Endodermal cell (in vitro differentiated cells): ENCODE measurements around the gene KLHL18. TPM values are rescaled to one million over a fixed set of nuclear protein-coding genes. Genes with fewer than 3 reads are reported as not detected.
"Not testable (repeated sequence)": the region's sequence is repeated elsewhere in the genome, so short reads cannot be mapped to it uniquely, and the experiment has no call there.

ENCODE experiments used
- DNase-seq: peaks from one replicate; pipeline ENCODE4 v3.0.0-alpha.2; 2017
- H3K27ac ChIP-seq: 2 replicates; pipeline ENCODE4 v1.5.1; 2013; ENCODE audit warnings: mild to moderate bottlenecking, low read depth, low read length, moderate library complexity
- H3K27me3 ChIP-seq: 2 replicates; pipeline ENCODE4 v1.6.1; 2013; ENCODE audit warnings: mild to moderate bottlenecking, low read length, moderate library complexity; ENCODE audit not compliant: insufficient read depth, control insufficient read depth, poor library complexity, severe bottlenecking
- H3K36me3 ChIP-seq: 2 replicates; pipeline ENCODE4 v1.7.0; 2013; ENCODE audit warnings: mild to moderate bottlenecking, low read length, moderate library complexity; ENCODE audit not compliant: control insufficient read depth, insufficient read depth
- H3K4me1 ChIP-seq: one replicate; pipeline ENCODE4 v1.7.0; 2013; ENCODE audit warnings: low read length; ENCODE audit not compliant: control insufficient read depth, insufficient read depth
- H3K4me3 ChIP-seq: 2 replicates; pipeline ENCODE4 v1.5.1; 2013; ENCODE audit warnings: mild to moderate bottlenecking, low read length, moderate library complexity
- H3K9ac ChIP-seq: 2 replicates; pipeline ENCODE4 v1.6.1; 2013; ENCODE audit warnings: mild to moderate bottlenecking, low read length, moderate library complexity; ENCODE audit not compliant: poor library complexity, severe bottlenecking; ENCODE audit errors: extremely low read depth
- H3K9me3 ChIP-seq: 2 replicates; pipeline ENCODE4 v1.6.1; 2013; ENCODE audit warnings: mild to moderate bottlenecking, low read length, moderate library complexity; ENCODE audit not compliant: control insufficient read depth
- H3K27ac Mint-ChIP-seq: 2 replicates; pipeline ENCODE4 v1.8.0; 2020; ENCODE audit warnings: mixed read lengths
- H3K27me3 Mint-ChIP-seq: 2 replicates; pipeline ENCODE4 v1.8.0; 2021; ENCODE audit warnings: mild to moderate bottlenecking, mixed read lengths; ENCODE audit not compliant: insufficient read depth
- H3K36me3 Mint-ChIP-seq: 2 replicates; pipeline ENCODE4 v1.8.0; 2020; ENCODE audit warnings: low read depth, mixed read lengths
- H3K4me1 Mint-ChIP-seq: 2 replicates; pipeline ENCODE4 v1.8.0; 2020; ENCODE audit warnings: mixed read lengths
- H3K4me3 Mint-ChIP-seq: 2 replicates; pipeline ENCODE4 v1.8.0; 2020; ENCODE audit warnings: mild to moderate bottlenecking, moderate library complexity, mixed read lengths
- H3K9me3 Mint-ChIP-seq: 2 replicates; pipeline ENCODE4 v1.8.0; 2020; ENCODE audit warnings: mild to moderate bottlenecking, mixed read lengths
- WGBS, 2 experiments: methylation state at CpG; one replicate each; pipeline versions ENCODE4 v1.1.5 to v1.1.7; 2013; ENCODE audit warnings: missing lambda C conversion rate in 2 of 2, mixed read lengths in 1 of 2; ENCODE audit not compliant: insufficient coverage in 1 of 2, insufficient read length in 1 of 2; 5-methylcytosine and 5-hydroxymethylcytosine counted together
- total RNA-seq, 2 donors: library from RNA; stranded (reverse); fragmentation: NEBNext Ultra II Directional in 1 of 2; extraction: Animal tissue kit (Norgen Biotek cat#: 25700) in 1 of 2; gene quantifications; 2 replicates in 1 of 2; 3 replicates in 1 of 2; pipeline ENCODE4 v1.2.1, GENCODE V29; 2021
- TF ChIP-seq, protein P1 (sequence below): fragments of 200-600 bp; sonication (generic); conservative IDR thresholded peaks from 2 replicates; pipeline ENCODE4 v1.5.0; 2021; ENCODE audit warnings: antibody characterized with exemption, mild to moderate bottlenecking

KLHL18 gene
- total RNA-seq, 2 donors from 2014 or later = 20.7 to 28.3 TPM

DNA sequence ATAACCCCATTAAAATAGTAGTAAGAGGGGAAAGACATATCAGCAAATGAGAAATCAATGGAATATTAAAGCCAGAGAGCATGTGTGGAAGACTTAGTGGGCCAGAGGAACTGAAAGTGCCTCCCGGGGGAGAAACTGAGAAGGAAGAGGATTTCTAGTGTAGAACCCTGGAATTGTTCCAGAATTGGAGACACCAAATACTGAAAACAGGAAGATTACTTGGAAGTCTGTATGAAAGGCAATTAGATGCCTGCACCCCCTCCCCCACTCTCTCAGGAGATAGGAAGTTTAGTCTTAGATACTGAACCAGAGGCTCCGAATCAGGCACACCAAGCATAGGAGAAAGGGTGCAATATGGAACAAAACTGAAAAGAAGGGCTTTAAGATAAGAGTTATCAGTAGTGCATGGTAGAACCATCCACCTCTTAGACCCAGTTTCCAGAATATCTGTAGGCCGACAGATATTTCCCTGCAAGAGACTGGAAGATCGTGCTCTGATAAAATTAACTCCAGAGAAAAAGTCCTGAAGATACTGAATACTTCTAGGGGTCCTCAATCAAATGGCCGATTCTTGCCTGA lies 32.4 kb downstream of the KLHL18 start:
- Histone ChIP-seq H3K36me3 (peaks cover 12% of the 10 kb centered on the region), H3K4me1 (peaks cover 5% of the 10 kb centered on the region), H3K27ac (no peak overlapping the region), H3K9ac (no peak overlapping the region), H3K27me3 (no peaks in the 10 kb centered on the region), H3K9me3 (peaks cover 4% of the 10 kb centered on the region), H3K4me3 (no peak overlapping the region)
- no peak overlapping the region for H3K4me3 Mint-ChIP-seq
- peaks cover 13% of the 10 kb centered on the region for H3K36me3 Mint-ChIP-seq
- no peak for DNase-seq
- H3K27me3 Mint-ChIP-seq = no peaks in the 10 kb centered on the region
- 92 to 95% methylated on average over 3 to 5 of the region's 5 CpGs for WGBS, 2 experiments
- TF ChIP-seq, protein P1, sequence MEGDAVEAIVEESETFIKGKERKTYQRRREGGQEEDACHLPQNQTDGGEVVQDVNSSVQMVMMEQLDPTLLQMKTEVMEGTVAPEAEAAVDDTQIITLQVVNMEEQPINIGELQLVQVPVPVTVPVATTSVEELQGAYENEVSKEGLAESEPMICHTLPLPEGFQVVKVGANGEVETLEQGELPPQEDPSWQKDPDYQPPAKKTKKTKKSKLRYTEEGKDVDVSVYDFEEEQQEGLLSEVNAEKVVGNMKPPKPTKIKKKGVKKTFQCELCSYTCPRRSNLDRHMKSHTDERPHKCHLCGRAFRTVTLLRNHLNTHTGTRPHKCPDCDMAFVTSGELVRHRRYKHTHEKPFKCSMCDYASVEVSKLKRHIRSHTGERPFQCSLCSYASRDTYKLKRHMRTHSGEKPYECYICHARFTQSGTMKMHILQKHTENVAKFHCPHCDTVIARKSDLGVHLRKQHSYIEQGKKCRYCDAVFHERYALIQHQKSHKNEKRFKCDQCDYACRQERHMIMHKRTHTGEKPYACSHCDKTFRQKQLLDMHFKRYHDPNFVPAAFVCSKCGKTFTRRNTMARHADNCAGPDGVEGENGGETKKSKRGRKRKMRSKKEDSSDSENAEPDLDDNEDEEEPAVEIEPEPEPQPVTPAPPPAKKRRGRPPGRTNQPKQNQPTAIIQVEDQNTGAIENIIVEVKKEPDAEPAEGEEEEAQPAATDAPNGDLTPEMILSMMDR = no peak
- H3K9me3 Mint-ChIP-seq = peaks cover 8% of the 10 kb centered on the region
- no peak overlapping the region for H3K27ac Mint-ChIP-seq
- H3K4me1 Mint-ChIP-seq = peaks cover 8% of the 10 kb centered on the region

DNA sequence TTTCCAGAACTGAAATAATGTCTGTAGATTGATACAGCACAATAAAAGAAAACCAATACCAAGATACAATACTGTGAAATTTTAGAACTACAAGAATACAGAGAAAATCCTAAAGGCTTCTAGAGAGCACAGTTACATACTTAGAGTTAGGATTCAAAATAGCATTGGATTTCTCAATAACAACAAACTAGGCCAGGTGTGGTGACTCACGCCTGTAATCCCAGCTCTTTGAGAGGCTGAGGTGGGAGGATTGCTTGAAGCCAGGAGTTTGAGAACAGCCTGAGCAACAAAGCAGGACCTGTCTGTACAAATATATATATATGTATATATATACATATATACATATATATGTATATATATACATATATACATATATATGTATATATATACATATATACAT lies 33.4 kb downstream of the KLHL18 start:
- H3K36me3 Mint-ChIP-seq = peaks cover 13% of the 10 kb centered on the region
- 100% methylated on average over 1 of the region's 1 CpG; no CpG with 5 or more reads in 1 of the 2 experiments for WGBS, 2 experiments
- H3K9me3 Mint-ChIP-seq, H3K27me3 Mint-ChIP-seq, DNase-seq, H3K9ac ChIP-seq, H3K4me3 ChIP-seq, H3K27ac ChIP-seq, H3K4me1 Mint-ChIP-seq, H3K27ac Mint-ChIP-seq, H3K4me3 Mint-ChIP-seq, H3K9me3 ChIP-seq, H3K4me1 ChIP-seq, H3K27me3 ChIP-seq: not testable (repeated sequence)
- peaks cover 16% of the 10 kb centered on the region for H3K36me3 ChIP-seq

DNA sequence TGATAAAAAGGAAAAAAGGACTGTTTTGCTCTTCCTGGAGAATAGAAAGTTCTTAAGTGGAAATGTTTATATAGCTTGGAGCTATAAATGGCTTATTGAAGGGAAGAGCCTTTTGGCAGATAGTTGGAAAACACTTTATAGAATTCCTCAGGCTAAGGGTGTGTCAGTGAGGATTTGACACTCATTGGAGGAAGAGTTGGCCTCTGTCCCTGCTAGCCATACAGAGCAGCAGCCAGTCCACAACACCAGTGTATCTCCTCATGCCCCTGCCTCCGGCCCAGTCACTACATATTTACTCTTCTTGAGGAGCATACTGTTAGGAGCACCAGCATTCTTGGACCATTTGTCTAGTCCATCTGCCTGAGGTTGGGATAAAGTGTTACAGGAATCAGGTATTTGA lies 36.2 kb downstream of the KLHL18 start:
- no peaks in the 10 kb centered on the region for H3K27me3 Mint-ChIP-seq
- Histone ChIP-seq H3K9ac (no peak overlapping the region), H3K9me3 (no peaks in the 10 kb centered on the region), H3K27me3 (no peaks in the 10 kb centered on the region), H3K36me3 (peaks cover 40% of the 10 kb centered on the region), H3K4me1 (peaks cover 5% of the 10 kb centered on the region), H3K4me3 (no peak overlapping the region), H3K27ac (no peak overlapping the region)
- TF ChIP-seq, protein P1 = no peak
- peaks cover 31% of the 10 kb centered on the region for H3K36me3 Mint-ChIP-seq
- WGBS, 2 experiments = 85% methylated on average over 1 of the region's 1 CpG; no CpG with 5 or more reads in 1 of the 2 experiments
- peaks cover 8% of the 10 kb centered on the region for H3K4me1 Mint-ChIP-seq
- H3K9me3 Mint-ChIP-seq = no peaks in the 10 kb centered on the region
- H3K27ac Mint-ChIP-seq = no peak overlapping the region
- no peak overlapping the region for H3K4me3 Mint-ChIP-seq
- no peak for DNase-seq

DNA sequence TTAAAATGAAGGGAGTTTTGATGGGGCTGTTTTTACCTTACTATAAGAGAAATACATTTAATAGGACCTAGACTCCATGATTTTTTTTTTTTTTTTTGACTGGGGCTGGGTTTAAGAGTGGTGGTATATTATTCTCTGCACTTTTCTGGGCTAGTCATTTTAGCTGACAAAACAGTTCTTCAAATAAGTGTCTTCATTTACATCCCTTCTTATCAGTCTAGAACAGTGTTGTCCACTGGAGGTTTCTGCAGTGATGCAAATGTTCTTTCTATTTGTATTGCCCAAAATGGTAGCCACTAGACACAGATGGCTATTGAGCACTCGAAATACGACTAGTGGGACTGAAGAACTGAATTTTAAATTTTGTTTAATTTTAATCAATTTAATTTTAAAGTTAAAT lies 37.2 kb downstream of the KLHL18 start:
- no peak overlapping the region for H3K27ac Mint-ChIP-seq
- DNase-seq = no peak
- H3K9me3 ChIP-seq = no peaks in the 10 kb centered on the region
- H3K27me3 Mint-ChIP-seq = no peaks in the 10 kb centered on the region
- no peaks in the 10 kb centered on the region for H3K27me3 ChIP-seq
- H3K9me3 Mint-ChIP-seq = no peaks in the 10 kb centered on the region
- no peak overlapping the region for H3K4me3 Mint-ChIP-seq
- TF ChIP-seq, protein P1 = no peak
- no peak overlapping the region for H3K9ac ChIP-seq
- H3K4me1 ChIP-seq = no peaks in the 10 kb centered on the region
- H3K4me3 ChIP-seq = no peak overlapping the region
- H3K27ac ChIP-seq = no peak overlapping the region
- peaks cover 1% of the 10 kb centered on the region for H3K4me1 Mint-ChIP-seq
- H3K36me3 ChIP-seq = peaks cover 45% of the 10 kb centered on the region
- 42% methylated on average over 2 of the region's 2 CpGs; no CpG with 5 or more reads in 1 of the 2 experiments for WGBS, 2 experiments
- H3K36me3 Mint-ChIP-seq = peaks cover 35% of the 10 kb centered on the region
